CD4-positive, alpha-beta T cell treated with Interleukin-2 at 100 ng/mL for 4 hours (primary cell): ENCODE measurements around the gene TBCD.
"Not testable (repeated sequence)": the region's sequence is repeated elsewhere in the genome, so short reads cannot be mapped to it uniquely, and the experiment has no call there.

Source experiments
- DNase-seq: peaks from one replicate; pipeline ENCODE4 v3.0.0-alpha.2; 2020; ENCODE audit warnings: low spot score

The TBCD gene

GRCh38 chr17:82767041-82767754 is 15.3 kb downstream of the TBCD start:
- DNase-seq, result peak; percentile 33

- no peak for DNase-seq
Observed at GRCh38 chr17:82769041-82769440, 17.2 kb downstream of the TBCD start.

DNA sequence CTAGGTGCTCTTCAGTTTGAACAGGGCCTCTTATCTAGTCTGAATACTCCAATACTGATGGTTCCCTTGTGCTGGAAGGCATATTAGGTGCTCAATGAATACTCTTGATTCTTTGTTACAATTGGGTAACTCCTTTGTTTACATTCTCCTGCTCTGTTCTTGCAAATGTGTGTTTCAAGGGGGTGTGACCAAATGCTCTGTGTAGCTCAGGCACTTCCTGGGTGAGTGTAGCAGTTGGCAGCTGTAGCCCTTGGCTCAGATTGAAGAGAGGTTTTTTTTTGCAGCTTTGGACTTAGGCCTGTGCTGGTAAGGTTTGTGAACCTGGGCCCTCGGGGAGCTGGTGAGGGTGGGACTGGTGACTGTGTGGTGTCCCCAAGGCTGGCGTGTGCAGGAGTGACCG is 20.2 kb downstream of the TBCD start:
- DNase-seq, result no peak

DNA sequence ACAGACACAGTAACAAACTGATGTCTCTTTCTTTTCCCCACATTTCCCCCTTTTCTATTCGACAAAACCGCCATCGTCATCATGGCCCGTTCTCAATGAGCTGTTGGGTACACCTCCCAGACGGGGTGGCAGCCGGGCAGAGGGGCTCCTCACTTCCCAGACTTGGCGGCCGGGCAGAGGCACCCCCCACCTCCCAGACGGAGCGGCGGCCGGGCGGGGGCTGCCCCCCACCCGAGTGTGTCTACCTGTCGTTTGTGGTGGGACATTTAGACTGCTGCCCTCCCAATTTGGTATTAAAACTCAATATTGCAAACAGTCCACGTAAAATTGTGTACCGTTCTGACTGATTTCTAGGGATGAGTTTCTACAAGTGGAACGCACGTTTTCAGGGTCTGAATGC is 22.6 kb downstream of the TBCD start:
- DNase-seq, result not testable (repeated sequence)

DNA sequence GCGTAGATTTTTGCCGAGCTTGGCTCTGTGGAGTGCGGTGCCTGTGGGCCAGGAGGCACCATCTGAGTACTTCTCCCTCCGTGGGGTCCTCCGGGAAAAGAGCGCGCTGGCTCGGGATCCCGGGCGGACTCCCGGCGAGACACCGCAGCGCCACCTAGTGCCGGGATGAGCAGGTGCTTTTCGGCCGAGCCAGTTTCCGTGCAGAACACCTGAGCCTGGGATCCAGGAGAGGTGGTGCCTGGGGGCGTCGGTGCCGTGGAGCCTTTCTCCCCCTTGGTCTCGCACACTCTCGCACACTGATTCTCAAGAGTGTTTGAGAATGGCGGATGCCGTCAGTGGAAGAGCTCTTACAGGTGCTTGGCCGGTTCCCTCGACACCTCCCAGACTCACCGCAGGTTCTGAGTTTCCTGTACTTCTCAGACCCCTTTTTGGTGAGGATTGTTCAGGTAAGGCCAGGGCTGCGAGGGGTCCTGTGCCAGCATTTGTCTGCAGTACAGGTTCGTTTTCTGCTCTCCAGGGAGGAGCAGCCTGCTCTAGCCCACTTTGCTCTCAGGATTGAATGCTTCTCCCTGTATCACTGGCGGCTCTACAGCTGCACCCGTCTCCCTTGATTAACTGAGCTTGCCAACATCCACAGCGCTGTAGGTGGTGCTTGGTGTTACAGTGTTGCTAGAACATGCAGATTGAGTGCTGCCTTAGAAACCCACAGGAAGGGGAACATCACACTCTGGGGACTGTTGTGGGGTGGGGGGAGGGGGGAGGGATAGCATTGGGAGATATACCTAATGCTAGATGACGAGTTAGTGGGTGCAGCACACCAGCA is 23.3 kb downstream of the TBCD start:
- DNase-seq, result peak; percentile 36

DNA sequence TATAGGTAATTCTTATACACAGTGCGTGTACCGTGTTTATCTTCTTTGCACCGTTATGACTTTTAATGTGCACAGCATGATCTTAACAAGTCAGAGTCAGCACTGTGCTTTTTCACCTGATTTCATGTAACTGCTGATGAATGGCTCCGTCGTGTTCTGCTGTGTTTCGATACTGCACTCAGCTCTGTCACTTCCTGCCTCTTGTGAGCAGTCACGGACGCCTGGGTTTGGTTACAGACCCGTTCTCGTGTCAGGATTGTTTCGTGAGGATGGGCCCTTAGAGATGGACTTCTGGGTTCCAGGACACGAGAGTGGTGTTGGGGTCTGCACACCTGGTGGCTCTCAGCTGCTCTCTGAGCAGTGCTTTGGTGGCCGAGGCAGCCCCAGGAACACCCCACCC is 24.6 kb downstream of the TBCD start:
- DNase-seq, result no peak

DNA sequence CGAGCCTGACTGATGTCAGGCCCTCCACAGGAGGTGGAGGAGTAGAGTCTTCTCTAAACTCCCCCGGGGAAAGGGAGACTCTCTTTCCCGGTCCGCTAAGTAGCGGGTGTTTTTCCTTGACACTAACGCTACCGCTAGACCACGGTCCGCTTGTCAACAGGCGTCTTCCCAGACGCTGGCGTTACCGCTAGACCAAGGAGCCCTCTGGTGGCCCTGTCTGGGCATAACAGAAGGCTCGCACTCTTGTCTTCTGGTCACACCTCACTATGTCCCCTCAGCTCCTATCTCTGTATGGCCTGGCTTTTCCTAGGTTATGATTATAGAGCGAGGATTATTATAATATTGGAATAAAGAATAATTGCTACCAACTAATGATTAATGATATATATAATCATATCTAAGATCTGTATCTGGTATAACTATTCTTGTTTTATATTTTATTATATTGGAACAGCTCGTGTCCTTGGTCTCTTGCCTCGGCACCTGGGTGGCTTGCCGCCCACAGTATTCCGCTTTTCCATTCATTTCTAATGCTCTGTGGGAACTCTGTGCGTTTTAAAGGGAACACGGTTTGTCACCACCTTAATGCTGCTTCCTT is 26.0 kb downstream of the TBCD start:
- DNase-seq, result not testable (repeated sequence)

- no peak for DNase-seq
Observed at GRCh38 chr17:82779541-82779940, 27.7 kb downstream of the TBCD start.

- DNase-seq, result no peak
Observed at GRCh38 chr17:82780195-82780594, 28.3 kb downstream of the TBCD start.

DNA sequence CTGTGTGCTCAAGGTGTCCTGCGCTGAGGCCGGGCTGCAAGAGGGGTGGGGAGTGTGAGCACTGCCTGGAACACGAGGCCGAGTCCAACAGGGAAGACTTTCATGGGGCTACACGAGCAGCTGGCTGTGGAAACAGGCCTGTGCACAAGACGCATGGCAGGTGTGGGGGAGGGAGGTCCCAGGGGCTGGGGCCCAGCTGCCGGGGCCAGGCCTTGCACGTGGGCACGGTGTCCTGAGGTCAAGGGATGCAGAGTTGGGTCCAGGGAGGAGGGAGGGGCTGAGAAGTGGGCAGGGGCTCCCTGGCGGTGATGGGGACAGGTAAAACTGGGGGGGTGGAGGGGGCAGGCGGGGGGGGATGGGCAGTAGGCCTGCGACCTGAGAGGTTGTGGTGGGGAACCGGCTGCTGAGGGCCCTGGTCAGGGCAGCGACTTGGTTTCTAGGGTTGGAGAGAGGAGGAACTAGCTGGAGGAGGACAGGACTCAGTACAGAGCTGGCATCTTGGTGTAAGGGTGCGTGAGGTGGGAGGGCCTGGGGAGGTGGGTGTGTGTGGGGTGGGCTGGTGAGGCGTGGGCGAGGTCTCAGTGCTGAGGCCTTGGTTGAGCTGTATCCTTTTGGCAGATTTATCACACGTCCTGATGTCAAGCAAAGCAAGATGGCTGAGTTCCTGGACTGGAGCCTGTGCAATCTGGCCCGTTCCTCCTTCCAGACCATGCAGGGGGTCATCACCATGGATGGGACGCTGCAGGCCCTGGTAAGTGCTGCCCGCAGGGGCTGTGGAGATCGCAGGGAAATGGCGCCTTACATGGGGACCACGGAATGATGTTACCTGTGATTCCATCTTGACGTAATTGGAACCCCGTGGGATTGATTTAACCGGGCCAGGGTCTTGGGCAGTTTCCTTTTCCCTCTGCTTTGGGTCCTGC is 29.4 kb downstream of the TBCD start:
- no peak for DNase-seq

DNA sequence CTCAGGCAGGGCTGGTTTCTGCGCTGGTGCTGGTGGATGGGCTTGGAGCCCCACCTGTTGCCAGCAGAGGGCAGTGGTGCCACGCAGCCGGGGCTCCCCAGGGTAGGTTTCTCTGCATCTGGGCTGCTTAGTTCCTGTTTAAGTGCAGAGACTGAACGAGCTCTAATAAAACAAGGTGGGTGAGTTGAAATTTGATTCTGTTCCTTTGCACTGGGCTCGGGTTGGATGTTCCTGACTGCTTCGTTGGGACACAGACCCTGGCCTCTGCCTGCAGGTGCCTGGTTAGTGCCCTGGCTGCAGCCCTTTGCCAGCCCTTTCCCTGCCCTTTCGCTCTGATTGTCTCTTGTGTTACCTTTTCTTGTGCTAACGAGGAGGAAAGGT is 30.0 kb downstream of the TBCD start:
- DNase-seq, result peak; percentile 86

- DNase-seq, result no peak
Observed at GRCh38 chr17:82782657-82783207, 30.9 kb downstream of the TBCD start.

GRCh38 chr17:82783498-82783897 is 31.6 kb downstream of the TBCD start:
- DNase-seq, result no peak

- DNase-seq, result not testable (repeated sequence)
Observed at GRCh38 chr17:82785581-82785980, 33.7 kb downstream of the TBCD start.

- DNase-seq, result no peak
Observed at GRCh38 chr17:82786427-82786826, 34.6 kb downstream of the TBCD start.

DNA sequence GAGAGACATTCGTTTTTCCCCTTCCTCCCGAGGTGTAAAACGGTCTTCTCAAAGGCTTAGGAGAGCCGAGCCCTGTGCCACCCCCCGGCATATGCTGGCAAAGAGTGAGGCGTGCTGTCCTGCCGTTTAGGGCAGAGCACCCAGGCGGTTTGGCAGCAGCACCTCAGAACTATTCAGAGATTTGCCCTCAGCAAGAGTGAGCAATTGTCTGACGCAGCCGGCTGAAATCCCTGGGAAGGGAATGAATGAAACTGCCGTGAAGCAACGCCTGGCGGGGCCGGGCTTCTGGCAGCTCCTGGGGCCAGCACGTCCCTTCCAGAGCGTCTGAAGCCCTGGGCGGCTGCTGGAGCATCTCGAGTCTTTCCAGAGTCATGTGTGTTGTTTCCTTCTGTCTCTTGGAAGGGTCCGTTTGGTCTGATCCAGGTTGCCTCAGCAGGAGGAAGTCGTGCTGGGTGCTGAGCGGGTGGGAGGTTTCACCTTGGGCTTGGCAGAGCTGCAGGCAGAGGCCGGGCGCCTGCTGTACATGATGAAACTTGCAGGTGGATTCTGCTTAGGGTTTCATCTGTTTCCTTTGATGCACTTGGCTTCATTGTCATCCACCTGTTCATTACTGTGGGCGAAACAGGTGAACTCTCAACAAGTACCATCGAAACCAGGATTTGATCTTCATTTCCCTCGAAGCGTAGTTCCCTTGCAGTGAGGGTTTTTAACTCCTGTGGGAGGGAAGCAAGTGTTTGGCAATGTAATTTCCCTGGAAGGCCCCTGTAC is 35.4 kb downstream of the TBCD start:
- DNase-seq, result no peak

DNA sequence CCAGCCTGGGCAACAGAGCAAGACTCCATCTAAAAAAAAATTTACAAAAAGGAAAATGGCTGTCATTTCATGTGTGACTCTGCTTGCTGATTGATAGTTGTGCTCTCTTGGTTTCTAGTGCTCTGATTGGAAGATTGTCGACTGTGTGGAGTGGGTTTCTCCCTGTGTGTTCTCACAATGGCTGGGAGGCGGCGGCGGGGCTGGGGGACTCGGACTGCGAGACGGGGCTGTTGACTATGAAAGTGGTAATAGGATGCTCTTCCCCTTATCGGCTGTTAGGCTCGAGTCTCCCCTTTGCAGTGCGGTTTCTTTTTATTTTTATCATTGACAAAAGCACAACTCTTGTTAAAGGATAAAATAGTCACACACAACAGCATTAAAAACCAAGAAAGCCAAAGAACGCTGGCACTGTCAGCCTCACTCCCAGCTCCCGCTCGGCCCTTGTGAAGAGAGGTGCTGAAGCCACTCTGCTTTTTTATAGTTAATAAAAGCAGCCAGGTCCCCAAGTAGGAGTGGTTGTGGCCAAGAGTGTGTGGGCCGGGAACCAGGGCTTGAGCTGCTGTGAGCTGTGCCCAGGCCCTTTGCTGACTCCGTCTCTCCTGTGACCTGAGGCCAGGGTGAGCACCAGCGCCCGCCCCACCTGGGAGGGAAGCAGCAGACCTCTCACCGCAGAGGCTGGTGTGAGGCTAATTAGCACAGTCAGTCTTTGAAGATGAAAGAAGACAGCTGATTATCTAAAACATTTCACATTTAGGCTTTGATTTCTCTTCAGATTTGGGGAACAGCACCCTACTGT is 36.5 kb downstream of the TBCD start:
- DNase-seq, result no peak

GRCh38 chr17:82789051-82789592 is 37.3 kb downstream of the TBCD start:
- no peak for DNase-seq

GRCh38 chr17:82789806-82790205 is 37.9 kb downstream of the TBCD start:
- DNase-seq, result no peak

DNA sequence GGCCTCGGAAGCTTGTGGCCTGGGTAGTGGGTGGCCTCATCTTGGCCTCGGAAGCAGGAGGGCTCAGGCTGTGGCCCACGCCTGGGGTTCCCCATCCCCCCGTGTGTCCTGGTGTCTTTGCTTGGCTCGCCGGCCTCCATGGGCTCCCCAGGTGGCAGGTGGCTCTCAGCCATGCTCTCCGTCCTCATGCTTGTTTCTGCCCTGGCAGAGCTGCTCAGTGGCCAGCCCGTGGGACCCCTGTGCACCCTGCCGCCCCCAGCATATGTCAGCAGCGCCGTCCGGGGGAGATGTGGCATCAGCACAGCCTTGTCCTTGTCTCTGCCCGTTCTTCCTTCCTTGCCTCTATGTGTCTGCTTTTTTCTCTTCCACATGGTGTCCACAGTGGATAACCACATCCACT is 38.5 kb downstream of the TBCD start:
- no peak for DNase-seq
